TTC549 (cell line): ENCODE data around the gene TAS2R9.
"Not testable (repeated sequence)": the region's sequence is repeated elsewhere in the genome, so short reads cannot be mapped to it uniquely, and the experiment has no call there.

Experiments
- FAIRE-seq: peaks from 2 replicates; lab custom pipeline; 2012; peaks lifted over from hg19 to GRCh38; lab: Jason Lieb, UNC

The TAS2R9 gene, protein sequence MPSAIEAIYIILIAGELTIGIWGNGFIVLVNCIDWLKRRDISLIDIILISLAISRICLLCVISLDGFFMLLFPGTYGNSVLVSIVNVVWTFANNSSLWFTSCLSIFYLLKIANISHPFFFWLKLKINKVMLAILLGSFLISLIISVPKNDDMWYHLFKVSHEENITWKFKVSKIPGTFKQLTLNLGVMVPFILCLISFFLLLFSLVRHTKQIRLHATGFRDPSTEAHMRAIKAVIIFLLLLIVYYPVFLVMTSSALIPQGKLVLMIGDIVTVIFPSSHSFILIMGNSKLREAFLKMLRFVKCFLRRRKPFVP

DNA sequence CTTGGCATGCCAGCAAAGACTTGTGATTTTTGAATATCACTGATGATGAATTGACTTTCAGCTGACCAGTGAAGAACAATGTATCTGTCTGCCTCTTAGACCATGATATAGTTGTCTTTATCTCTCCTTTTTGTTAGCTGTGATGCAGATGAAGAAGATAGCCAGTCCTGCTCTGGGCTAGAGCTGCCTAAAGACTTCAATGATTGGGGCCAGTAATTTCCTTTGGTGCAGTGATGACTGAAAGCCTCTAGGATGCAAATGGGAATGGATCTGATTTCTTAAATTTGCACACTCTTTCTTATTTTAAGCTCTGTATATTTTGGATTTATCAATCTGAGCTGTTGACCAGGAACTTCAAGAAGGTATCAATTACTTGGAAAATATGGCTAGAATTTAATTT is at the start of gene TAS2R9:
TAS2R9 (minus strand) TSS at position 101 of the 400 bp plus-strand sequence; CDS start at position 8, 93 bp downstream.
- FAIRE-seq = no peak

DNA sequence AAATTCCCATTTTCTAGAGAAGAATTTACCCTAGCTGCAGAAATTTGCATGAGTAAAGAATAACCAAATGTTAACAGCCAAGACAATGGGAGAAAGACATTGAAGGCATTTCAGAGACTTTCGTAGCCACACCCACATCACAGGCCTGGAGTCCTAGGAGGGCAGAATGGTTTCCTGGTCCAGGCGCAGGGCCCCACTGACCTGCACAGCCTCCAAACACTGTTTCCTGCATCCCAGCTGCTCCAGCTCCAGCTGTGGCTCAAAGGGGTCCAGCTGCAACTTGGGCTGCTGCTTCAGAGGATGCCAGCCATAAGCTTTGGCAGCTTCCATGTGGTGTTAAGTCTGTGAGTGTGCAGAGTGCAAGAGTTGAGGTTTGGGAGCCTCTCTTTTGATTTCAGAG is 45.8 kb upstream of the TAS2R9 start:
- FAIRE-seq = no peak

DNA sequence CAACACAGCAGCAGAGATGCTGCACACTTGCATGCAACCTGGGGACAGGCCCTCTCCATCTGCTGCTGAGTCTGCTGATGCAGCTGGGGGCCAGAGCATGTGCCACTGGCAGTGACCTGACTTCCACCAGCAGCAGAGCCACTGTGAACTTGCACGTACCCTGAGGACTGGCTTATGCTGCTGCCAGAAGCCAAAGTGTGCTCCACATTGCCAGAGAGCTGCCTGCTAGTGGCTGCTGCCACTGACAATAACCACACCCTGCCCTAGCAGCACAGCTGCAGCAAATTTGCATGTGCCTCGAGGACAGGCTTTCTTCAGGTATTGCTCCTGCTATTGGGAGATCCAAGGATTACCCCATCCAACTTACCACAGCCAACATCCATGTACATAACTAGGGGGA is 43.8 kb upstream of the TAS2R9 start:
- FAIRE-seq = no peak

DNA sequence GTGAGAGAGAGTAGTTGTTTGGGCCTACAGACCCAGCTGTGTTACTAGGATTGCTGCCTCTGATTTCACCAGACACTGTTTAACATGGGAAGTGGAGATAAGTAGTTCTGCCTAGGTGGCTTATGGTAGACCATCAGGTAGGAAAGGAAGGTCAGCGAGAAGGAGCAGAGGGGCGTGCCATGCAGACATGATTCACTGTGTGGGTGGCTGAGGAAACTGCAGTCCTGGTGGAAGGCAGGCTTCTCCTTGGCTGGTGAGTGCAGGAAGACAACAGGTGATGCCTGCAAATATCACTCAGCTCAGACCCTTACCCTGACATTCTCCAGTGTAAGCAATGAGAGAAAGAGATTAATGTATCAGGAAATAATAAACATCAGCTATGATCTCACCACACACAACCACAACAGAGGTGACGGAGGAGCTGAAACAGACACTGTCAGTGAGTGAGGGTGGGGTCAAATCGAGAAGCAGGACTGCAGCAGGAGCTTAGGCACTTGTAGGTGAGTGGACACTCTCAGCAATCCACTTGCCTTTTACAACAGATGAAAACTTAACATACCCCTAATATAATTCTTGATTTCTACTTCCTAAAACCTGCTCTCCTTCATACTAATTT is 41.4 kb upstream of the TAS2R9 start:
- no peak for FAIRE-seq

DNA sequence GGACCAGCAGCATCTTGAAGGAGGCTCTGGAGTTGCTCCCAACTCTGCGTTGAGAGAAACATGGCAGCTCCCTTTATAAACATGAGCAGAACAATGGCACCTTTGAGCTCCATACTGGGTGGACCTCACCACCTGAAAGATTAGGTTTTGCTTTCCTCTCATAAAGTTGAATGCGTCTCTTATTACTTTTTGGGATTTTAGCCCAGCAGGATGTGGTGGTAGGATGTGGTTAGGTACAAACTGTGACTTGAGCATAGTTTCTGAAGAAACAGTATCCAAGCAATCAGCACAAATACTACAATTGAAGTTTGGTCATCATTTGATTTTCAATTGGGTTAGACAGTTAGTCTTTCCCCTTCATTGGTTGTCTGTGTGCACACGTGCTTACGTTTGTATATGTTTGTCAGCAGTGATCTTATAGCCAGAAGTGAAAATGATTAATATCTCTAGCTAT is 39.5 kb upstream of the TAS2R9 start, which contains the start of gene PRR4:
PRR4 (minus strand) TSS at position 51 of the 454 bp plus-strand sequence; CDS start at position 13, 38 bp downstream.
- no peak for FAIRE-seq

DNA sequence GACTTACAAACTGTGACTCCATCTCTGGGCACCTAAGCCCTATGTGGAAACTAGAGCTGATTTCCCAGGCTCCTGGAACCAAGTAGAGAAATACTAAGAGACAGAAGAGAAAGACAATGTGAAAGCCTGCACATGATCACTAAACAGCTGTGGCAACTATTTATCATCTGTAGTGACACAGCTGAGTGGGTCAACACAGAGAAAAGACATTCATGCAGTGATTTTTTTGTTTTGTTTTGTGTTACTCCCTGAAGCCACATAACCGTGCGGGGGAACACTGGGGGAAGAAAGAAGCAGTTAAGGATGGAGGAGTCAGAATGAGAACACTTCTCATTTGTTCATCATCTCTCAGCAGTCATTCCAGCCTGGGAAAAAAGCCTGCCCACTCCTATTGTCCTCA is 37.8 kb upstream of the TAS2R9 start:
- FAIRE-seq = no peak

DNA sequence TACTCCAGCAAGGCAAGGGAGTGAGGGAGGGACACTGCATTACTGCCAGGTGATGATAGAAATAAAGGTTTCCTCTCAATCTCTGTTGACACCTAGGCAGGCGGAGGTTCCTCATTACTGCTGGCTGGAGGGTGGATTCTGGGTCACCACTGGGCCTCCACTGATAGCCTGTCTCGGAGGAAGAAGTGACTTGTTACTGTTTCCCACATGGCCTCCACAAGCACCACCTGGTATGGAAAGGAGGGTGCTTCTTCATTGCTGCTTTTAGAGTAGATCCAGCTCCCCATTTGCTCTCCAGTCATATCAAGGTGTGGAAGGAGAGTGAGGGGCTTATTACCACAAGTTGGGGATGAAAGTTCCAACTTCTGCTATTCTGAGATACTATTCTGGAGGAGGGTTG is 32.9 kb upstream of the TAS2R9 start:
- no peak for FAIRE-seq

DNA sequence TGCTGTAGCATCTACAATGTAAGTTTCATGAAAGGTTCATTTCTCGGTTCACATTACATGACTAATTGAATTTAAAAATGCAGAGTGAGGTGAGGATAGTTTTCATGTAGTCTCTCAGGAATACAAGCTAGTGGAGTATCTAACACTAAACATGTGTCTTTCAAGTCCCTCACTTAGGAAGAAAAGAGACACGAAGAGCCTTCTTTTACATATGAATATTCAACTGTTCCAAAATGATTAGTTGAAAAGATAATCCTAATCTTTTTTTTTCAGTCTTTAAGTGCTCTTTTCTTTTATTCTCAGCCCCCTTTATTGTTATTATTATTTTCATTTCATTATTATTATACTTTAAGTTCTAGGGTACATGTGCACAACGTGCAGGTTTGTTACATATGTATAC is 28.5 kb upstream of the TAS2R9 start:
- no peak for FAIRE-seq

DNA sequence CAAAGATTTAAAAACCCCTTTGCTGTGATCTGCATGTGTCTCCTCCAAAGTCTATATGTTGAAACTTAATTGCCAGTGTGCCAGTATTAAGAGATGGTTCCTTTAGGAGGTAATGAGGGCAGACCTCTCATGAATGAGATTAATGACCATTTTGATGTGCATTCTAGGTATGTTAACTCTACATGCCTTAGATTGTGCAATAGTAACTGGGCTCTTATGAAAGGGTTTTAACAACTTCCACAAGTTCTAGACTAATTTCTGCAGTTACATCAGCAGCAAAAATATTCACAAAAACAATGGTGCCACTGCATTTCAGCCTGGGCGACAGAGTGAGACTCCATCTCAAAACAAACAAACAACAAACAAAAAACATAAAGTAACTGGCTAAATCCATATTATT is 20.0 kb upstream of the TAS2R9 start:
- no peak for FAIRE-seq

DNA sequence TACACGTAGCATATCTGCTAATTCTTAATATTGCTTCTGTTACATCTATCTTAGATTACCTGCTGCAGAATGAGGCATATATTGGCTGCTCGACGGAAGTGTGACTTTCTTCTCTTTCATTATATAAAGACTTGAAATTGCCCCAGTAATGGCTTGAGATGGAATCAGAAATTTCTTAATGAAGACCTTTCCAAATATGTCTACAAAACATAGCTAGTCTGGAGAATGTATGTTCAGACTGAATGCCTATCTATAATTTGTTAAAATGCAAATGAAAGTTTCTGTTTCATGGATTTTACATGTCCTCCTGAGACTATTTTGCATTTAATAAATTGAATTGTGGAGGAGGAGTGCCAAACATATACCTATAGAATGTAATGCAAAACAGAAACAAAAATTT is 16.3 kb upstream of the TAS2R9 start, which contains the start of gene TAS2R10:
TAS2R10 (minus strand) TSS at position 101 of the 400 bp plus-strand sequence; CDS start at position 12, 89 bp downstream.
- FAIRE-seq = no peak

DNA sequence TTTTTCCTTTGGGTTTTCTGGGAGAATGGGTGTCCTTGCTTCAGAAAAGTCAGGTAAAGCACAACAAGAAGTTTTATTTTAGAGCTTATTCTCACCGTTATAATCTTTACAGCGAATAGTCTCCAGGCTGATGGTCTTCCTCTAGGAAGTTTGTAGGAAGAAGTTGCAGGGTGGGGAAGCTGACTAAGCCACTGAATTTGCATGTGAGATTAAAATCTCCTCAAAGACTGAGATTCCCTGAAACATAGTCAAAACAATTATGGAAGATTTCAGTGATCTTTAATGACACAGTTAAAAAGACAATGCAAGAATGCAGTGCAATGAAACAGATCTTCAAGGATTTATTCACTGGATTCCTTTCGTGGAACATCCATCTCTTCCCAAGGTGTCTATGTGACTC is 15.0 kb upstream of the TAS2R9 start:
- no peak for FAIRE-seq

DNA sequence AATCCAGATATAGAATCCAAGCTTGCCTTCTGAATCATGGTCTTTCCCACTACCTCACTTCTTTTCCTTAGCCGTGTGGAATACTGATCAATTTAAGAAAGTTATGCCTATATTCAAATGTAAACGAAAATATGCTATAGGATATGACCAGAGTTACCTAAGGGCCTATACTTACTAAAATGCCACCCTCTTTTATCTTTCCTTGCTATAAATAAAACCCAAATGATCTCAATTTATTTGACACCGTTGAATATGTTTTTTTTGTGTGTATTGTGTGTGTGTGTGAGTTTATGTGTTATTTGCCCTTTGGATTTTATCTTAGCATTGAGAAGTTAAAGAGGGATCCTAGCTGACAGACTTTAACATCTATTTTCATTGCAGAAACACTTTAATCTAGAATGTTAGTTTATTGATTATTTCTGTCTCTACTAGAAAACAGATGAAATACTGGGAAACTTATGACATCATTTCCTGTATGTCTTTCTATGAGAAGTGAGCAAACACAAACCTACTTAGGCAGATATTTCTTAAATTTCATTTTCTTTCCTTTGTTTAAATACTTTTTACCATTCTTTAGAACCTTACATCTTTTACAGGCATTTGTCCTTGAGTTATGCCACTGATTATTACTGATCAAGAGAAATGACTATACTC is 2.0 kb upstream of the TAS2R9 start:
- no peak for FAIRE-seq

DNA sequence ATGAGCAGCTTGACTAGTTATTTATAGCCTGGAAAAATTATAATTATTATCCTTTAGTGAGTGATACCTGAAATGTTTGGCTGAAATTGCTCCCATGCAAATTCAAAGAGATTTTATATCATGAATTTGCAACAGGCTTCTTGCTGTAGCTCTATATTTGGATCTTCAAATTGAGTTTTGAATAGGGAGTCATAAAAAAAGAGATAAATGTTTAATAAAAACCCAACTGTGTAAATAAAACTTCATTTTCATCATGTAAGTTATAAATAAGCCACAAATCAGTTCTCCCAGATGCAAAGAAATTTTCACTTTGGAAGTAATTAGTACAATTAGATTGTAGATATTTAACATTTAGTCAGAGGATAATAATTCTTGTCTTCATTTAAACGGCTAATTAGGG is 2.8 kb downstream of the TAS2R9 start, which contains the start of gene TAS2R8:
TAS2R8 (minus strand) TSS at position 101 of the 400 bp plus-strand sequence. CDS start 306 bp downstream, outside the sequence.
- no peak for FAIRE-seq

DNA sequence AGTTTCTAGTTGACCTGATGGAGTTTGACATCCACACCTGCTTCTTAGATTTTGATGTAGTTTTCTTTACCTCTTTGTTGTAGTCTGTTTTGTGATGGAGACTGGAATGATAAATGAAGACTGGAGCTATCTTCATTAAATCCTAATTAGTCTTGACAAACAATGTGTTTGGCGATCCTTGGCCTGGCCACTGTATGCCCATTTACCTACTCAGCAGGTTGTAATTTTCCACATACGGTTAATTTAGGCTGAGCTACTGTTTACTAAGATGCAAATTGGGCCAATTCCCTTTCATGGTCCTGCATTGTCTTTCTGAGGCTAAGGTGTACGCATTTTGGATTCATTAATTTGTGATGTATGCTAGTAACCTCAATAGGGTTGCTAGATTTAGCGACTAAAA is 7.4 kb downstream of the TAS2R9 start, which contains the start of gene TAS2R7:
TAS2R7 (minus strand) TSS at position 41 of the 400 bp plus-strand sequence. CDS start 57 bp downstream, outside the sequence.
- FAIRE-seq = no peak

DNA sequence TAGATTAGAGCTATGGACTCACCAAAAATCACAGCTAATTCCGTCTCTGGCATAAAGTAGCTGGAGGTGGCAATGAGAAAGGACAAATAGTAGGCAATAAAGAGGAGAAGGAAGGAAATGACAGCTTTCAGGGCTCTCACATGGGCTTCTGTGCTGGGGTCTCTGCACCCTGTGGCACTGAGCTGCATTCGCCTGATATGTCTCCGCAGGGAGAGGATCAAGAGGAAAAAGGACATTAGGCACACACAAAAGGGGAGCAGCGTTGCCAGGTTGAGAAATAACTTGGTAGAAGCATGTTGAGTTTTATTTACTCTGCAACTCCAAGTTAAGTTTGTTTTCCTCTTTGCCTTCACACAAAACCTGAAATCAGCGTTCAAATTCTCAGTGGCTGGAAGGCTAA is 8.2 kb downstream of the TAS2R9 start:
- FAIRE-seq = no peak

DNA sequence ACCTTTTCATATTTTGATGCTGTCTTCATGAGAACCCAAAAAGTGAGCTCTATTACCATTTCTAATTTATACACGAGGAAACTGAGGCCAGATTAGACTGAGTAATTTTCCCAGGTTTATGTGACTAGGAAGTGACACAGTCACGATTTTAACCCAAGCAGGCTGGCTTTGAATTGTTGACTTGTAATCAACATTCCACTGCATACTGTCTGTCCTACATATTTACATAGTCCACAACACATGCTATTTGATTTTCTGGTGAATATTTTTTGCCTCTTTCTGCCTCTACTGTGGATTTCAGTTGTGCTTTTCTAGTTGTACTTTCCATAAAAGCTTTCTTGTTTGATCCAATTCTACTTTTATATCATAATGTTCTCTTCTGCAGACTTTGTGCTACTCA is 15.7 kb downstream of the TAS2R9 start:
- no peak for FAIRE-seq

DNA sequence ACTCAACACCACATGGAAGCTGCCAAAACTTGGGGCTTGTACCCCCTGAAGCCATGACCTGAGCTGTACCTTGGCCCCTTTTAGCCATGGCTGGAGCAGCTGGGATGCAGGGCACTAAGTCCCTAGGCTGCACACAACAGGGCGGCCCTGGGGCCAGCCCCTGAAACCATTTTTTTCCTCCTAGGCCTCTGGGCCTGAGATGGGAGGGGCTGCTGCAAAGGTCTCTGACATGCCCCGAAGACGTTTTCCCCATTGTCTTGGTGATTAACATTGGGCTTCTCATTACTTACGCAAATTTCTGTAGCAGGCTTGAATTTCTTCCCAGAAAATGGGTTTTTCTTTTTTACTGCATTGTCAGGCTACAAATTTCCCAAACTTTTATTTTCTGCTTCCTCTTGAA is 18.2 kb downstream of the TAS2R9 start:
- FAIRE-seq = not testable (repeated sequence)

DNA sequence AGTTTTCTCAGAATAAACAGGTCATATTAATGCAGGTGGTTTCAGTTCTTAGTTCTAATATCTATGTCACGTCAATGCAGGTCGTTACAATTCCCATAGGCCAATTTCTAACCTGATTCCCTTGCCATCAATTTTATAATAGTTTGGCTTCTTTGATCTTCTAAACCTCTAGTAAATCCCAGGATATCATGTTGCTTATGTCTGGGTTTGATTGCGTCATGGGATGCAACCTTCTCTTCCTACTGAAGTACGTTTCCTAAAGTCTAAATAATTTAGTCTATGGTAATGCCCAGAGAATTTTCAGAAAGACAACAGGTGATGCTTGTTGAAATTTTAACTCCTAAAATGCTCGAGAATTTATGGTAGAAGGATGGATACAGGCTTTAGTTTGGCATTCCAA is 26.7 kb downstream of the TAS2R9 start:
- no peak for FAIRE-seq

DNA sequence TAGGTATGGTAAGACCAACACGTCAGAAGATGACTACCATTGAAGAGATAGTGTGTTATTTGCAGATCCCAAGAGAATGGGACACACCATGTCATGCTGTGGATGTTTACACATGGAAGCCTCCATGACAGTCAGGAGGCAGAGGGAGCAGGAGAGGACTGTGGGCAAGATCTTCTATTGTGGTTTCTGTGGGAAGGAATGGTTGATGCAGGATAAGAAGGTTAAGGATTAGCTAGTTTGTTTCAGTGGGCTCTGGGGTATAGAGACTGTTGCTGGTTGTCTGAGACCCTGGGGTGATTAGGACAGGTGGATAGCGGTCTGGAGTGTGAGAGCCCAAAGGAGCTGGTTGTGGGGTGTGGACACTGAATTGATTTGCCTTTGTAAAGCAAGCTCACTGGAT is 30.9 kb downstream of the TAS2R9 start:
- FAIRE-seq = no peak

DNA sequence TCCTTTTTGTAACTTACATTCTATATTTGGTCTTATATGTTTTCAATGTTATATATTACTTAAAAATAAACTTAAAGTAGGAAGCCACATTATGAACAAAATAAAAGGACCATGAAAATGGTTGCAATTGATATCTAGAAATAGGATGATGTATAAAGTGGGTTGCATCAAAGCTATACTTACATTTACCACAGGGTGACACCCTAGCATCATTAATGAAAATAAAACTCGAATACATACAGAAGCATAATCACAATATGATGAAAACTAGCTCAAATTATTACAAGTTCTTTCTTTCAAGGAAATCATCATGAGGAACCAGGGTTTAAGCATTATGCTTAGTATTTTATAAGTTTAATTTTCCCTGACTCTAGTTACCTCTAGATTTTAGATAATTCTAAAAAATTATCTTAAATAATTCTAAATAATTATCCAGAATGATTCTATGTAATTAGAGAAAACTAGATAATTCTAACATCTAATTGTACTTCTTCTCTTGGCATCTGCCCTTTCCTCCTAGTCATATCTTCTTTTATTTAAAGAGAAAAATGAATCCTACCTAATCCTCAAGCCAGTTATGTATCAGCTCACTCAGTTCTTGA is 38.7 kb downstream of the TAS2R9 start:
- peak; percentile 90 for FAIRE-seq

DNA sequence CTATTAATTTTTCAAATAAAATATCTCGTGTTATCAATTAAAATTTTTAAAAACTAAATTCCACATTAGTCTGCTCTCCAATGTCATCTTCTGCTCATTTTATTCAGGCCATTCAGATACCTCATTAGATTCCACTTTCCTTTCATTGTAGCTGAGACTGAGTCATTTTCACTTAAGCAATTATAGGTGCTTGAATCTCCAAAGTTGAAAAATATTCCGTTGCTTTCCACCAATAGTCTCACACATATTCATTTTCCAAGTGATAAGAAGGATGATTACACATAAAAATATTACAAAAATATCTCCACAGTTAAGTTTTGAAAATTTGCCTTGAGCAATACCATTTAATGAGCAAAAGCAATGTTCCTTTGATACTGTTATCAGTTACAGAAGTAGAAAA is 50.3 kb downstream of the TAS2R9 start:
- no peak for FAIRE-seq
